HG03196 (cell line): Measurements from ENCODE around the gene MCF2L2.

ENCODE experiments used
- ATAC-seq: cut with Tn5 transposase; IDR thresholded peaks from one replicate; pipeline ENCODE4 v1.9.1; 2021; ENCODE audit not compliant: unreplicated experiment

The MCF2L2 gene

DNA sequence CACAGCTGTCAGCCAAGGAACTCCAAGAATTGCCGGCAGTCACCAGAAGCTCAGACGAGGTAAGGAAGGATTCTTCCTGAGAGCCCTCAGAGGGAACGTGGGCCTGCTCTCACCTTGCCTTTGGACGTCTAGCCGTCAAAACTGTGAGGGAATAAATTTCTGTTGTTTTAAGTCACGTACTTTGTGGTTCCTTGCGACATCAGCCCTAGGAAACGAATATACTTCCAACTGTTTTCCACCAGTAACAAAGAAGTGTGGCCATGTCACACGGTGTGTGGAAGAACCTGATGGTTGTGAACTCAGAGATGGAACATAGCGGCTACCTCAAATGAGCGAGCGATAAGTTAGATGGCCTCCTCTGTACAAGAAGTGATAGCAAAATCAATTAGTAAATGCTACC lies 216.3 kb downstream of the MCF2L2 start:
- ATAC-seq, result no peak

- ATAC-seq, result no peak
These were observed 217.1 kb downstream of the MCF2L2 start for GRCh38 chr3:183211352-183211751.

- no peak for ATAC-seq
These were observed 217.5 kb downstream of the MCF2L2 start for GRCh38 chr3:183210862-183211341.

DNA sequence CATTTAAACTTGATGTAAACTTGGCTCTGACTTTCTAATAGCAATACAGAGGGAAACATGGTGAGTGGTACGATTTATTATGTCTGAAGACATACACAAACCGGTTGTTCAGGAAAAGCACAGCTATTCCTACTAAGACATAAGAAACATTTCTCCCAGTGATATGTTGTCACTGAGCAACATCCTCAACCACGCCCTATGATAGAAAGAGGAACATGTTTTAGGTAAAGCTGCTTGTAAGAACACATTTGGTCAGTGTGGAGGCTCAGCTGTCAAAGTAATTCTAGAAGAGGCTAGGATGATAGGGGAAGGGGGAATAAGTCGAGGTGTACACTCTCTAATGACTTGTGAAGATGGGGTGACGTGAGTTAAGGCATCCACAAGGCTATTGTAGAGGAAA lies 218.1 kb downstream of the MCF2L2 start:
- ATAC-seq, result no peak

DNA sequence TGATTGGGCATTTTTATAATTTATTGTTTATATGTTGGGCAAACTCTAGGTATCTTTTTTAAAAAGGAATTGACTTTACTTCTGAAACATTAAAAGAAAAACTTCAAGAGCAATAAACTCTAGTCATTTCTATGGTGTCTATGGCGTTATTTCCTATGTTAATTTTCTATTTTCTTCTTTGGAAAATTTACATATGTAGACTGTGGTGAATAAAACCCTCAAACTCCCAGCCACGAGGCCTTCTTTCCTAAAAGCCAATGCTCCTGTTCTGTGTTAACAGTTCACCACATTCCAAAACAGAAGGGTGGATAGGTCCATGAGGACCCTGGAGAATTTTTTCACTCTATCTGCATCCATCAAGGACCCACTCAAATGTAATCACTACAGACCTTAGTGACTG lies 219.6 kb downstream of the MCF2L2 start:
- ATAC-seq, result no peak

GRCh38 chr3:183208260-183208659 lies 220.2 kb downstream of the MCF2L2 start:
- no peak for ATAC-seq

GRCh38 chr3:183203670-183204069 lies 224.7 kb downstream of the MCF2L2 start:
- no peak for ATAC-seq

DNA sequence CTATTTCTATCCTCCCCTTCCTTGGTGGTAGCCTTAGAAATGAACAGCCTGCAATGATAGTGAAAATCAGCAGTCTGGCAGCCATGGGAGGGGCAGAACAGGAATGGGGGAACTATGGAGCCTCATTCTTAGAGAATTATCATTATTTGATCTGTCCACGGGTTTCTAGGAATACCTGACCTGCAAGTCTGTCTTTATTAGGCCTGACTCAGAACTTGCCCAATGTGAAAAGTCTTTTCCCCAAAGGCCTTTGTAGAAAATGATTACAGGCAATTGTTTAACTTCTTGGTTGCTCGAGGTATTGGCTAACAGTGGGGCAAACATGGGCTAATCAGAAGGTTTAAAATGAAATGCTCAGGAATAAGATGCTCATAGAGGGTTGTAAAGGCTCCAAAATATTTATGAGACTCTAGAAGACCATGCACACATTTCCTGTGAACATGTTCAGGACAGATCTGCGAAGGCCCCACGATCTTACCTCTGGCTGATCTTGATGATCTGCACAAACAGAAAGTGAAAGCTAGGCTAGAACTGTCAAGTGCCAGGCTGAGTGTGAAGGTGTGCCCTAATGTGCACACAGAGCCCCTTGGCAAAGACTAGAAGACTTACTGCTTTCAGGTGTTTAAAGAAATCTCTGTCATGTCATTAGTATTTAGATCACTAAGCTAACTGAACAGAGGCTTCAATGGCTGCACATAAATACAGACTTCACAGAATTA lies 226.3 kb downstream of the MCF2L2 start:
- no peak for ATAC-seq

- no peak for ATAC-seq
These were observed 229.5 kb downstream of the MCF2L2 start for GRCh38 chr3:183198939-183199338.

- ATAC-seq, result no peak
These were observed 230.7 kb downstream of the MCF2L2 start for GRCh38 chr3:183197734-183198133.

DNA sequence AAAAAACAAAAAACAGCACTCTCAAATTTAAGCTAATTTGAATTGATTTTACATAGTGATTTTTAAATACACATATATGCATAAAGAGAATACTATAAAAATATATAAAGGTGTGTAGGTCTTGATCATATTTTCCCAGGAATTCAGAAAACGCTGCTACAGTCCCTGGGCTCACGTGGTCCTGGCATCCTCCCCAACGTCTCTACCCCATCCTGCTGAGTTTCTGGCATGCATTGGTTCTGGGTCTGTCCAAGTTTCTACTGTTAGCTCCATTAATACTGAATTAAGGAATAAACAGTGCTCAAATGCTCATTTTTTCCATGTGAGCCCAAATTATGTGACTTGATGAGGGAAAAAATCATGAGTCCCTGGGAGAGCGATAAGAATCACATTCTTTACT lies 233.2 kb downstream of the MCF2L2 start:
- no peak for ATAC-seq

- no peak for ATAC-seq
These were observed 234.4 kb downstream of the MCF2L2 start for GRCh38 chr3:183193762-183194689.

DNA sequence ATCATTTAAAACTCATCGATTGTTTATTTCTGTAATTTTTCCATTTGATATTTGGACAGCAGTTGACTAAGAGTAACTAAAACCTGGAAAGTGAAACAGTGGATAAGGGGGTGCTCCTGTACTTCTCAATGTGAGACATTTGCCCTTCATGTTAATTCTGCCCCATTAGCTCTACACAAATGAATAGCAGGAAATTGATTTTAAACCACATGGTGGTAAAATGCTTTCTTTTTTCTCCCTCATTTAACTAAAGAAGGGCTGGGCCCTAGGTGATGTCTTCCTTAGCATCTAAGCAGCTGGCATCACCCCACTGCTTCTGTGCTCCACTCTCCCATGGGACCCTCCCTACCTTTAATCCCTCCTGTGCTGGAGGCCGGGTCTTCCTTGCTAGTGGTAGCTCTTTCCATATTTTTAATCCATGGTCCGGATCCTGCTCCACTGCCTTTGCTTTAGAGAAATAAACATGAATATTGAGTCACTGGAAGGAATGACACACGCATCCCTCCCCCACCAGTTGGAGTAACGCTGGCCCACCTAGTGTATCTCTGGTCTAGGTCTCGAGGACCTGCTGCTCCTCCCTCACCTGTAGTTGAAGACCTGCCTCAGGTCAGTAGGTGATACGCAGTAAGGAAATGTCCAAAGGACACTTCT lies 235.6 kb downstream of the MCF2L2 start:
- ATAC-seq, result no peak

- ATAC-seq, result no peak
These were observed 238.8 kb downstream of the MCF2L2 start for GRCh38 chr3:183189641-183190040.

DNA sequence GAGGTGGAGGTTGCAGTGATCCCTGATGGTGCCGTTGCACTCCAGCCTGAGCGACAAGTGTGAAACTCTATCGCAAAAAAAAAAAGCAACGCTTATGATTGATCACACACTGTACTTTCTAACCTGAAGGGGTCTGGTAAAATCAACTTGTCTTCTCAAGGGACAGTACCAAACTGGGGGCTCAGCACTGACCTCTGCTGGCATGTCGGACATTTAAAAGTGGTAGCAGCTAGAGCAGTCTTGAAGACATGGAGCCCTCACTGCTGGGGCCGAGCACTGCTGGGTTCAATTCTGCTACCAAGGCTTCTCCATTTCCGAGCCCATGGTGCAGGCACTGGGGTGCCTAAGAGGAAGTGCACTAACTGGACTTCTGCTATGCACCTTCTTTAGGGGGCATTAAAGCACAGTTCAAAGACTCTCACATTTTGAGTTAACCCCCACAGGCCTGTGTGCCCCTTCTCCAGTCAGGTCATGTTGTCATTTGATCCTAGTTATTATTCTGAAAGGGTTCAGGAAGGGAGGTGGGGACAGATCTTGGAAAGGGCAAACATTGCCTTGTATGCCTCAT lies 239.4 kb downstream of the MCF2L2 start:
- no peak for ATAC-seq

DNA sequence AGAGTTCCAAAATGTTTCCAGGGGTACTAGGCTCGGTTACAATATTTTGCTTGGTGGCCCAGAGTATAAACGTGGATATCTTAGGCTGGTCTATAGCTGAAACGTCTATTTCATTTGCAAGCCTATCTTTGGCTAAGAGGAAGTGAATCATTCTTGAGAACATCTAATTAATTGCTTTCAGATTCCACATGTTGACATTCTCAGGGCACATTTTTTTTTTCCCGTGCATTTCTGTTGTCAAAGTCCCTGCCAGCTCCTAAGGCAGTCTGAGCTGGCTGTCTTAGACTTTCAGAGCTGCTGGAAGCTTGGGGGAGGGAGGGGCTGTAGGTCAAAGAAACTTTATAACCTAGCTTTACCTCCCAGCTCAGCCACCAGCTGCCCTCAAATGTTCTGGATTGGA lies 242.7 kb downstream of the MCF2L2 start:
- no peak for ATAC-seq

DNA sequence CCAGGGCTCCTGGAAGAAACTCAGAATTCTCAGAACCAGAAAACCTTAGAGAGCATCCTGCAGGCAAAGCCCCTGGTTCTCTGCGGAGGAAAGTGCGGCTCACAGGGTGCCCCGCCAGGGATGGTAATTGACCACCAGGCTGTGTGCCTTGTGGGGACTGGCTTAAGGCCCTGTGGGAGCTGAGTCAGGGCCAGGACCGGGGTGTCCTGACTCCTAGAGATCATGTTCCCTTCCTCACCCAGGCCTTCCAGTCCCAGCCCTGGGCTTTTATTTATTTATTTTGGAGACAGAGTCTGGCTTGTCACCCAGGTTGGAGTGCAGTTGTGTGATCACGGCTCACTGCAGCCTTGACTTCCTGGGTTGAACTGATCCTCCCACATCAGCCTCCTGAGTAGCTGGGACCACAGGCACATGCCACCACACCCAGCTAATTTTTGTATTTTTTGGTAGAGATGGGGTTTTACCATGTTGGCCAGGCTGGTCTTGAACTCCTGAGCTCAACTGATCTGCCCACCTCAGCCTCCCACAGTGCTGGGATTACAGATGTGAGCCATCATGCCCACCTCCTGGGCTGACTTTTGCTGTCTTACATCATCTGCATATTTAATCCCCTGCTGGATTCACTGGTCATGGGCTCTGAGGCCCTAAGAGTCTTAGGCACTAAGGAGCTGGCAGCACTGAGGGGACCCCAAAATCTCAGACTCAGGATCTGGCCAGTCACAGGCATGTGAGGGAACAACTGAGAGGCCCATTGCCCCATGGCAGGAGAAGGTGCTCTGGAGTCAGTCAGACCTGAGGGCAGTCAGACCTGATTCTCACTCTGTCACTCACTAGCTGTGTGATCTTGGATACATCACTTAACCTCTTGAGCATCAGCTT lies 245.4 kb downstream of the MCF2L2 start:
- ATAC-seq, result no peak

GRCh38 chr3:183182073-183182472 lies 246.3 kb downstream of the MCF2L2 start:
- no peak for ATAC-seq

- ATAC-seq, result no peak
These were observed 246.8 kb downstream of the MCF2L2 start for GRCh38 chr3:183181606-183182005.

DNA sequence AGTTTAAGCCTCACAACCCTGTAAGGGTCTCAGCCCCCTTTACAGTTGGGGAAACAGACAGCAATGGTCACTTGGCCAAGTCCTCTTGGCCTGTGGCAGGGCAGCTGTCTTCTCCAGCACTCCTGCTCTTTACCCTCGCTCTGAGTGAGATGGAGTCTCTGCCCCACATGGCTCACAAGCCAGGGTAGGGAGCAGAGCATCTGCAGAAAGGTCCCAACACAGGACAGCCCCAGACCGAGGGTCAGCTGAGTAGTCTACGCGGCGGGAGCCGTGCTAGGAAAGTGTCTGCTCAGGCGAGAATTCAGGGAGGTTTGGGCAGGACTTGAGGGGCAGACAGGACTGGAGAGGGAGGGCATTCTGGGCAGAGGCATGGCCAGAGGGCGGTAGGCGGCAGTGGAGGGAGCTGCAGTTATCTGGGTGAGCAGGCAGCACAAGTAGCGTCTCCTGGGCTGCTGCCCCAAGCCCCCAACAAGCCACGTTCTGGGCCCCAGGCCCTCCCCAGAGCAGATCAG lies 247.6 kb downstream of the MCF2L2 start:
- ATAC-seq, result no peak
